Naive thymus-derived CD4-positive, alpha-beta T cell (primary cell): ENCODE data around the gene LIN37. TPM values are rescaled to one million over a fixed set of nuclear protein-coding genes. Genes with fewer than 3 reads are reported as not detected.

Experiments
- ATAC-seq: fragments of 150-1000 bp; cut with Tn5 transposase; 2 replicates; pipeline ENCODE4 v1.10.0; 2021; ENCODE audit warnings: mild to moderate bottlenecking, moderate library complexity
- CTCF ChIA-PET: fragments of 350-600 bp; sonication (Branson Sonifier 250); formaldehyde crosslinking; loops from one replicate; lab custom pipeline; 2021; ENCODE audit warnings: antibody characterized with exemption; lab: Charles Lee
- POLR2A ChIA-PET: fragments of 350-600 bp; sonication (Branson Sonifier 250); formaldehyde crosslinking; loops from one replicate; lab custom pipeline; 2021; ENCODE audit warnings: antibody characterized with exemption, inconsistent platforms; lab: Charles Lee
- DNase-seq, 9 donors: peaks; one replicate each; pipeline versions ENCODE4 v3.0.0 to v3.0.0-alpha.2; 2020 to 2022; ENCODE audit warnings: mixed read lengths in 1 of 9
- H3K27ac ChIP-seq: one replicate; pipeline ENCODE4 v1.7.0; 2013; ENCODE audit warnings: mild to moderate bottlenecking, low read depth, low read length, moderate library complexity
- H3K27me3 ChIP-seq, 2 donors: one replicate each; pipeline ENCODE4 v1.7.0; 2013; ENCODE audit warnings: low read length in 2 of 2, mild to moderate bottlenecking in 2 of 2, moderate library complexity in 2 of 2; ENCODE audit not compliant: control insufficient read depth in 2 of 2, insufficient read depth in 2 of 2
- H3K36me3 ChIP-seq, 3 experiments: 1 replicate in 2 of 3; 2 replicates in 1 of 3; pipeline ENCODE4 v1.7.0; 2013; ENCODE audit warnings: low read length in 3 of 3, mild to moderate bottlenecking in 3 of 3, moderate library complexity in 1 of 3; ENCODE audit not compliant: insufficient read depth in 3 of 3, control insufficient read depth in 2 of 3
- H3K4me1 ChIP-seq, 2 donors: one replicate each; pipeline ENCODE4 v1.7.0; 2013; ENCODE audit warnings: low read length in 2 of 2, mild to moderate bottlenecking in 2 of 2, moderate library complexity in 1 of 2; ENCODE audit not compliant: control insufficient read depth in 2 of 2, insufficient read depth in 2 of 2
- H3K4me3 ChIP-seq: 2 replicates; pipeline ENCODE4 v1.7.0; 2013; ENCODE audit warnings: mild to moderate bottlenecking, low read length
- H3K9me3 ChIP-seq, 3 experiments: 1 replicate in 2 of 3; 2 replicates in 1 of 3; pipeline ENCODE4 v1.7.0; 2013; ENCODE audit warnings: low read length in 3 of 3; ENCODE audit not compliant: control insufficient read depth in 2 of 3
- H3K27ac Mint-ChIP-seq, 9 donors: one replicate each; pipeline ENCODE4 v1.8.0; 2020 to 2022; ENCODE audit warnings: mixed read lengths in 9 of 9, mild to moderate bottlenecking in 8 of 9, moderate library complexity in 5 of 9, inconsistent platforms in 2 of 9
- H3K27me3 Mint-ChIP-seq, 5 donors: one replicate each; pipeline ENCODE4 v1.8.0; 2021 to 2022; ENCODE audit warnings: mixed read lengths in 5 of 5, mild to moderate bottlenecking in 1 of 5
- H3K36me3 Mint-ChIP-seq, 5 donors: one replicate each; pipeline ENCODE4 v1.8.0; 2020 to 2022; ENCODE audit warnings: mixed read lengths in 5 of 5, mild to moderate bottlenecking in 3 of 5, inconsistent platforms in 1 of 5
- H3K4me1 Mint-ChIP-seq, 7 donors: one replicate each; pipeline ENCODE4 v1.8.0; 2020 to 2022; ENCODE audit warnings: mixed read lengths in 7 of 7, mild to moderate bottlenecking in 3 of 7, inconsistent platforms in 1 of 7
- H3K4me3 Mint-ChIP-seq, 10 donors: one replicate each; pipeline ENCODE4 v1.8.0; 2020 to 2022; ENCODE audit warnings: mild to moderate bottlenecking in 10 of 10, mixed read lengths in 10 of 10, moderate library complexity in 6 of 10, inconsistent platforms in 2 of 10
- H3K9me3 Mint-ChIP-seq, 11 donors: one replicate each; pipeline ENCODE4 v1.8.0; 2020 to 2022; ENCODE audit warnings: mixed read lengths in 11 of 11, mild to moderate bottlenecking in 4 of 11, inconsistent platforms in 1 of 11, moderate library complexity in 1 of 11
- intact Hi-C, 2 donors: fragments of 100-400 bp; cut with micrococcal nuclease; formaldehyde crosslinking; loops; one replicate each; pipeline ENCODE4 v1.15.1; 2023
- polyA plus RNA-seq, 2 donors: library from polyadenylated mRNA; unstranded; fragments of 300-500 nt; fragmentation: Illumina TruSeq; gene quantifications; one replicate each; pipeline ENCODE4 v1.2.3, GENCODE V29; 2021
- total RNA-seq, 6 experiments: library from RNA in 5 of 6; stranded (reverse) in 5 of 6; gene quantifications; 1 replicate in 5 of 6; 2 replicates in 1 of 6; pipeline ENCODE4 v1.2.3 and lab custom pipeline; 2021 to 2026

The LIN37 gene
- total and polyA plus RNA-seq, 7 experiments from 2014 or later: 6.7 to 33.1 (median 18.9) TPM

DNA sequence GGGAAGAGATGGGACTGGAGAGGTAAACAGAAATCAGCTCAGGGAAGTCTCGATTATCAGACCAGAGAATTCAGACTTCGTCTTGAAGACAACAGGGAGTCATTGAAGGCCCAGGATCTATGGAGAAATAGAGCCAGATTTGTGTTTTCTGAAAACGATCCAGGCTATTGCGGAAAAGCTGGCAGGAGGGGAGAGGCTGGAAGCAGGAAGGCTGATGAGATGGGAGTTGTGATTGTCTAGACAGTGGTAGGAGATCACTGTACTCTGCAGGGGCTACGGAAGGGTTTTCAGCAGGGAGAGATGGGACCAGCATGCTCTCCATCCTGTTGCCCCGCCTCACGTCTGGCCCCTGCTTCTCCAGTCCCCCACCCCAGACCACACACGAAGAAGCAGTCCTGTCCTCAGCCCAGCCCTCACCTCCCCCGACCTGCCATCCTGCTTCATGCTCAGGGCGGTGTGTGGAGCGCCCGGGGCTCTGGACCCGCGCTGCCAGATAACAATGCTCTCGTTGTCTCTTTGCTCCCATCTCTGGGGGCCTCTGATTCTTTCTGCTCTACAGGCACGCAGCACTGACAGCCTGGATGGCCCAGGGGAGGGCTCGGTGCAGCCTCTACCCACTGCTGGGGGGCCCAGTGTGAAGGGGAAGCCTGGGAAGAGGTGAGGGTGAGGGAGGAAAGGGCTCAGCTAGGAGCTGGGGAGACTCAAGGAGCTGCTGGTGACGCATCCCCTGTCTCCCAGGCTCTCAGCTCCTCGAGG, 28.9 kb downstream of the LIN37 start:
- intact Hi-C loops: loop anchor here in 1 of 2 donors (10.0 kb wide), 1 partner anchor 278 kb away; the partner anchor contains the start of genes THAP8 and WDR62
- Mint-ChIP-seq H3K9me3 (peaks cover 0 to 2% (median 0%) of the 10 kb centered on the region in 11 donors), H3K27me3 (no peaks in the 10 kb centered on the region), H3K36me3 (peaks cover 0 to 16% (median 0%) of the 10 kb centered on the region in 5 donors), H3K4me1 (peaks cover 11 to 28% (median 18%) of the 10 kb centered on the region in 7 donors), H3K4me3 (peak overlapping the region; percentile 21 to 94 (median 72)), H3K27ac (peak overlapping the region in 1 of 9 donors; percentile 44)
- DNase-seq (no peak), ATAC-seq (no peak)
- H3K4me1 ChIP-seq: peaks cover 0 to 6% of the 10 kb centered on the region in 2 donors
- H3K27me3 ChIP-seq: no peaks in the 10 kb centered on the region
- H3K9me3 ChIP-seq: no peaks in the 10 kb centered on the region
- ChIA-PET POLR2A (no interaction called here), CTCF (interaction anchor here (0.5 to 1.0 kb wide), 3 partner anchors 78 to 476 kb away, joined by 3 to 4 read pairs (median 3); no protein-coding TSS in a partner anchor)
- no peak overlapping the region for H3K4me3 ChIP-seq
- no peak overlapping the region for H3K27ac ChIP-seq
- peaks cover 0 to 15% (median 0%) of the 10 kb centered on the region in 3 experiments for H3K36me3 ChIP-seq

DNA sequence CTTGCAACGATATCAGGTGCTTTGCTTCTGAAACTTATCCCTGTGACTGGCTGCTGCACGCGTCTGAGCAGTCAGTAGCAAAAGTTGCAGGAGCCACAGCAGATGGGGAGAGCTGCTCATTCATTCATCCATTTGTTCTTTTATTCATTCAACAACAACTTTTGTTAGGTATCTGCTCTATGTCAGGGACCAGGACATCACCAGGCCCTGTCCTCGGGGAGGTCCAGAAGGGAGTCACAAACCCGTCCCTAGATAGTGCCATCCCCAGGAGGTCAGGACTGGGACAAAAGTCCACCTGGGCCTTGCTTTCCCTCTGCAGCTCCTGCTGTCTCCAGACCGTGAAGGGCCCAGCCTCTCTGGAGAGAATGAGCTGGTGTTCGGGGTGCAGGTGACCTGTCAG, 29.6 kb downstream of the LIN37 start:
- H3K4me1 Mint-ChIP-seq: peaks cover 13 to 28% (median 18%) of the 10 kb centered on the region in 7 donors
- no peak overlapping the region for H3K27ac Mint-ChIP-seq
- H3K4me3 Mint-ChIP-seq: peak overlapping the region in 5 of 10 donors; percentile 11 to 51 (median 40)
- H3K36me3 Mint-ChIP-seq: peaks cover 0 to 16% (median 3%) of the 10 kb centered on the region in 5 donors
- no peaks in the 10 kb centered on the region for H3K27me3 Mint-ChIP-seq
- H3K36me3 ChIP-seq: peaks cover 0 to 20% (median 0%) of the 10 kb centered on the region in 3 experiments
- no peak overlapping the region for H3K27ac ChIP-seq
- no peaks in the 10 kb centered on the region for H3K27me3 ChIP-seq
- peaks cover 0 to 2% (median 0%) of the 10 kb centered on the region in 11 donors for H3K9me3 Mint-ChIP-seq
- ChIA-PET POLR2A (no interaction called here), CTCF (interaction anchor here (0.5 to 1.0 kb wide), 3 partner anchors 79 to 477 kb away, joined by 3 to 4 read pairs (median 3); no protein-coding TSS in a partner anchor)
- no peak for ATAC-seq
- no peak overlapping the region for H3K4me3 ChIP-seq
- DNase-seq: no peak
- intact Hi-C loops: loop anchor here in 1 of 2 donors (10.0 kb wide), 1 partner anchor 277 kb away; the partner anchor contains the start of genes THAP8 and WDR62
- H3K9me3 ChIP-seq: no peaks in the 10 kb centered on the region
- peaks cover 0 to 6% of the 10 kb centered on the region in 2 donors for H3K4me1 ChIP-seq

DNA sequence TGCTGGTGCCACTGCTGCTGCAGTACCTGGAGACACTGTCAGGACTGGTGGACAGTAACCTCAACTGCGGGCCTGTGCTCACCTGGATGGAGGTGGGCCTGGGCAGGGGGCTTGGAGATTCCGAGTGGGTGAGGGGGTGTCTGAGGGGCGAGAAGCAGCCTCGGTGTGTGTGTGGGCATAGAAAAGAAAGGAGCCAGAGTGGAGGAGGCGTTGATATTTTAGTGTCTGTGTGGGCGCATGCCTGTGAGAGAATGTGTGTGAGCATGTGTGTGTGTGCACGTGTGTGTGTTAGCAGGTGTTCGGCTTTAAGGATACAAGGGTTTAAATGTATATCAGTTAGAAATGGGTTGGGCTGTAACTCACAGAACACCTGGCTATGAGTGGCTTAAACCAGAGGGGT, 30.7 kb downstream of the LIN37 start:
- peaks cover 0 to 16% (median 7%) of the 10 kb centered on the region in 5 donors for H3K36me3 Mint-ChIP-seq
- Histone ChIP-seq H3K27me3 (no peaks in the 10 kb centered on the region), H3K4me1 (peaks cover 0 to 6% of the 10 kb centered on the region in 2 donors), H3K4me3 (no peak overlapping the region), H3K9me3 (no peaks in the 10 kb centered on the region), H3K27ac (no peak overlapping the region), H3K36me3 (peaks cover 0 to 20% (median 0%) of the 10 kb centered on the region in 3 experiments)
- no peak overlapping the region for H3K4me3 Mint-ChIP-seq
- peaks cover 13 to 28% (median 18%) of the 10 kb centered on the region in 7 donors for H3K4me1 Mint-ChIP-seq
- H3K9me3 Mint-ChIP-seq: peaks cover 0 to 2% (median 0%) of the 10 kb centered on the region in 11 donors
- ATAC-seq (no peak), DNase-seq (no peak)
- ChIA-PET CTCF (no interaction called here), POLR2A (no interaction called here)
- peak overlapping the region in 1 of 9 donors; percentile 25 for H3K27ac Mint-ChIP-seq
- no peaks in the 10 kb centered on the region for H3K27me3 Mint-ChIP-seq
- intact Hi-C loops: loop anchor here in 1 of 2 donors (10.0 kb wide), 1 partner anchor 276 kb away; the partner anchor contains the start of genes THAP8 and WDR62

DNA sequence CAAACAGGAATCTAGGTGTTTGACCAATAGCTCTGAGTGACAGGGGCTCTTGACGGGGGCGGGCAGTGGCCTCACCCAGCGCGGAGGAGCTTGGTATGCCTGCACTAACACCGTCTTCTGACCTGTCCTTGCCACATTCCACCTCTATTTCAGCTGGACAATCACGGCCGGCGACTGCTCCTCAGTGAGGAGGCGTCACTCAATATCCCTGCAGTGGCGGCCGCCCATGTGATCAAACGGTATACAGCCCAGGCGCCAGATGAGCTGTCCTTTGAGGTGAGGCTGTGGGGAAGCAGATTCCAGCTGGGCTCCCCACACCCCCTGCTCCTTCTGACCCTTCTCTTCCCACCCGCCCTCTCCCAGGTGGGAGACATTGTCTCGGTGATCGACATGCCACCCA, 31.7 kb downstream of the LIN37 start:
- Mint-ChIP-seq H3K9me3 (peaks cover 0 to 2% (median 0%) of the 10 kb centered on the region in 11 donors), H3K36me3 (peaks cover 0 to 16% (median 7%) of the 10 kb centered on the region in 5 donors), H3K27me3 (no peaks in the 10 kb centered on the region), H3K27ac (no peak overlapping the region), H3K4me3 (no peak overlapping the region), H3K4me1 (peaks cover 3 to 19% (median 9%) of the 10 kb centered on the region in 7 donors)
- no peak for ATAC-seq
- ChIA-PET POLR2A (no interaction called here), CTCF (no interaction called here)
- Histone ChIP-seq H3K9me3 (no peaks in the 10 kb centered on the region), H3K4me3 (no peak overlapping the region), H3K27me3 (no peaks in the 10 kb centered on the region), H3K4me1 (peaks cover 0 to 6% of the 10 kb centered on the region in 2 donors), H3K27ac (no peak overlapping the region), H3K36me3 (peaks cover 0 to 24% (median 0%) of the 10 kb centered on the region in 3 experiments)
- intact Hi-C loops: no loop called here
- DNase-seq: no peak

DNA sequence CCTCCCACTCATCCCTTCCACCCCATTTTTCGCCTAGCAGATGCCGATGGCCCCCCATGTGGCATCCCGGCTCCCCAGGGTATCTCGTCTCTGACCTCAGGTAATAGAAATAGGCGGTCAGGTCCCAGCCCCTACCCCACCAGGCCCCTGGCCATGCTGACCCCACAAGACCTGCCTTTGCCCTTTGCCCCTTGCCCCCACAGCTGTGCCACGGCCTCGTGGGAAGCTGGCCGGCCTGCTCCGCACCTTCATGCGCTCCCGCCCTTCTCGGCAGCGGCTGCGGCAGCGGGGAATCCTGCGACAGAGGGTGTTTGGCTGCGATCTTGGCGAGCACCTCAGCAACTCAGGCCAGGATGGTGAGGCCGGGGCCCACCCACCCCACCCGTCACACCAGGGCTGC, 32.3 kb downstream of the LIN37 start:
- H3K27ac ChIP-seq: no peak overlapping the region
- peaks cover 0 to 19% (median 9%) of the 10 kb centered on the region in 7 donors for H3K4me1 Mint-ChIP-seq
- H3K4me1 ChIP-seq: peaks cover 0 to 6% of the 10 kb centered on the region in 2 donors
- ATAC-seq (no peak), DNase-seq (no peak)
- H3K27me3 Mint-ChIP-seq: no peaks in the 10 kb centered on the region
- POLR2A ChIA-PET: no interaction called here
- peaks cover 0 to 16% (median 7%) of the 10 kb centered on the region in 5 donors for H3K36me3 Mint-ChIP-seq
- intact Hi-C loops: no loop called here
- H3K36me3 ChIP-seq: peaks cover 0 to 27% (median 0%) of the 10 kb centered on the region in 3 experiments
- H3K4me3 ChIP-seq: no peak overlapping the region
- H3K27me3 ChIP-seq: no peaks in the 10 kb centered on the region
- no peak overlapping the region for H3K4me3 Mint-ChIP-seq
- H3K27ac Mint-ChIP-seq: no peak overlapping the region
- CTCF ChIA-PET: no interaction called here
- no peaks in the 10 kb centered on the region for H3K9me3 ChIP-seq
- H3K9me3 Mint-ChIP-seq: peaks cover 0 to 2% (median 0%) of the 10 kb centered on the region in 11 donors

DNA sequence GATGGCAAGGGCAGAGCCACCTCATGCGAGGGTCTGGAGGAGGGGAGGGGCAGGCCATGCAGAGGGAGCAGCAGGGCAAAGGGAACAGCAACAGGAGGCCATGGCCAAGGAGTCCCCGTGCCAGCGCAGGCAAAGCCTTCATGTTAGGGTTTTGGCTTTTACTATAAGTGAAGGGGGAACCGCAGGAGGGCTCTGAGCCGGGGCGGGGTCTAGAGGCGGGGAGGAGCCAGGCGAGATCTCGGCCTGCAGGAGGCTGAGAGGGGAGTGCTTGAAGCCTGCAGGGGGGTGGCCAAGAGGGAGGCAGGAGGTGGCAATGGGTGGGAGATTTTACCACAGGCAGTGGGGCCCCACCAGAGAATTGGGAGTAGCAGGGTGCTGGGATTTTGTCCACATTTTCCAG, 33.3 kb downstream of the LIN37 start:
- no peak for DNase-seq
- CTCF ChIA-PET: no interaction called here
- Mint-ChIP-seq H3K27me3 (no peaks in the 10 kb centered on the region), H3K27ac (no peak overlapping the region), H3K36me3 (peaks cover 0 to 15% (median 7%) of the 10 kb centered on the region in 5 donors), H3K4me1 (peaks cover 0 to 10% (median 4%) of the 10 kb centered on the region in 7 donors), H3K9me3 (peaks cover 0 to 2% (median 0%) of the 10 kb centered on the region in 11 donors), H3K4me3 (no peak overlapping the region)
- Histone ChIP-seq H3K4me1 (no peaks in the 10 kb centered on the region), H3K27ac (no peak overlapping the region), H3K4me3 (no peak overlapping the region), H3K36me3 (peaks cover 0 to 27% (median 0%) of the 10 kb centered on the region in 3 experiments), H3K27me3 (no peaks in the 10 kb centered on the region), H3K9me3 (no peaks in the 10 kb centered on the region)
- POLR2A ChIA-PET: no interaction called here
- intact Hi-C loops: no loop called here
- no peak for ATAC-seq
